Neural cell (in vitro differentiated cells): Measurements from ENCODE around the gene EML4.

Experiments
- CTCF ChIP-seq: fragments of 450-650 bp; IDR thresholded peaks from 2 replicates; pipeline ENCODE4 v1.5.1; 2014; ENCODE audit warnings: antibody characterized with exemption, mild to moderate bottlenecking, moderate library complexity; ENCODE audit not compliant: poor library complexity, severe bottlenecking
- EP300 ChIP-seq: fragments of 450-650 bp; conservative IDR thresholded peaks from 2 replicates; pipeline ENCODE4 v1.6.1; 2014; ENCODE audit warnings: antibody characterized with exemption, mild to moderate bottlenecking, moderate library complexity; ENCODE audit not compliant: poor library complexity, severe bottlenecking
- EZH2 ChIP-seq: fragments of 200-600, 300-800 bp; shearing (Covaris generic), sonication (generic); IDR thresholded peaks from 2 replicates; pipeline ENCODE4 v1.6.1; 2014; ENCODE audit warnings: antibody characterized with exemption, low read length, borderline replicate concordance, mild to moderate bottlenecking; ENCODE audit not compliant: insufficient read depth, poor library complexity, severe bottlenecking
- POLR2AphosphoS5 ChIP-seq: IDR thresholded peaks from 2 replicates; pipeline ENCODE4 v1.6.1; 2012
- SMC3 ChIP-seq: fragments of 450-650 bp; conservative IDR thresholded peaks from 2 replicates; pipeline ENCODE4 v1.6.1; 2014; ENCODE audit warnings: antibody characterized with exemption, mild to moderate bottlenecking, moderate library complexity; ENCODE audit not compliant: poor library complexity
- TAF1 ChIP-seq: IDR thresholded peaks from 2 replicates; pipeline ENCODE4 v1.6.1; 2012; ENCODE audit warnings: low read depth
- TF ChIP-seq, protein P1 (sequence below): IDR thresholded peaks from 2 replicates; pipeline ENCODE4 v1.6.1; 2012; ENCODE audit warnings: borderline replicate concordance

GRCh38 chr2:42359304-42359964 is 190.3 kb downstream of the EML4 start:
- no peak for TF ChIP-seq SMC3
- no peak for TF ChIP-seq EZH2
- no peak for TF ChIP-seq TAF1
- no peak for TF ChIP-seq CTCF
- TF ChIP-seq, protein P1, sequence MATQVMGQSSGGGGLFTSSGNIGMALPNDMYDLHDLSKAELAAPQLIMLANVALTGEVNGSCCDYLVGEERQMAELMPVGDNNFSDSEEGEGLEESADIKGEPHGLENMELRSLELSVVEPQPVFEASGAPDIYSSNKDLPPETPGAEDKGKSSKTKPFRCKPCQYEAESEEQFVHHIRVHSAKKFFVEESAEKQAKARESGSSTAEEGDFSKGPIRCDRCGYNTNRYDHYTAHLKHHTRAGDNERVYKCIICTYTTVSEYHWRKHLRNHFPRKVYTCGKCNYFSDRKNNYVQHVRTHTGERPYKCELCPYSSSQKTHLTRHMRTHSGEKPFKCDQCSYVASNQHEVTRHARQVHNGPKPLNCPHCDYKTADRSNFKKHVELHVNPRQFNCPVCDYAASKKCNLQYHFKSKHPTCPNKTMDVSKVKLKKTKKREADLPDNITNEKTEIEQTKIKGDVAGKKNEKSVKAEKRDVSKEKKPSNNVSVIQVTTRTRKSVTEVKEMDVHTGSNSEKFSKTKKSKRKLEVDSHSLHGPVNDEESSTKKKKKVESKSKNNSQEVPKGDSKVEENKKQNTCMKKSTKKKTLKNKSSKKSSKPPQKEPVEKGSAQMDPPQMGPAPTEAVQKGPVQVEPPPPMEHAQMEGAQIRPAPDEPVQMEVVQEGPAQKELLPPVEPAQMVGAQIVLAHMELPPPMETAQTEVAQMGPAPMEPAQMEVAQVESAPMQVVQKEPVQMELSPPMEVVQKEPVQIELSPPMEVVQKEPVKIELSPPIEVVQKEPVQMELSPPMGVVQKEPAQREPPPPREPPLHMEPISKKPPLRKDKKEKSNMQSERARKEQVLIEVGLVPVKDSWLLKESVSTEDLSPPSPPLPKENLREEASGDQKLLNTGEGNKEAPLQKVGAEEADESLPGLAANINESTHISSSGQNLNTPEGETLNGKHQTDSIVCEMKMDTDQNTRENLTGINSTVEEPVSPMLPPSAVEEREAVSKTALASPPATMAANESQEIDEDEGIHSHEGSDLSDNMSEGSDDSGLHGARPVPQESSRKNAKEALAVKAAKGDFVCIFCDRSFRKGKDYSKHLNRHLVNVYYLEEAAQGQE = no peak
- no peak for TF ChIP-seq POLR2AphosphoS5
- no peak for TF ChIP-seq EP300
